Cardiac muscle cell (in vitro differentiated cells and primary cell): ENCODE data around the gene CCDC178. TPM values are rescaled to one million over a fixed set of nuclear protein-coding genes. Genes with fewer than 3 reads are reported as not detected.

ENCODE experiments used
- DNase-seq, 2 donors: peaks; one replicate each; pipeline versions ENCODE4 v3.0.0 to v3.0.0-alpha.2; 2010 to 2017; ENCODE audit warnings: low read depth in 1 of 2, low spot score in 1 of 2
- H3K27ac ChIP-seq: fragments of 200-600 bp; sonication (generic); 2 replicates; pipeline ENCODE4 v1.5.1; 2016
- H3K27me3 ChIP-seq: fragments of 200-600 bp; sonication (generic); 2 replicates; pipeline ENCODE4 v1.6.0; 2016; ENCODE audit warnings: control low read depth
- H3K36me3 ChIP-seq: fragments of 200-600 bp; sonication (generic); 2 replicates; pipeline ENCODE4 v1.5.1; 2016; ENCODE audit warnings: control low read depth
- H3K4me1 ChIP-seq: fragments of 200-600 bp; sonication (generic); 2 replicates; pipeline ENCODE4 v1.8.1; 2017; ENCODE audit warnings: low read depth, mild to moderate bottlenecking, mixed run types
- H3K4me3 ChIP-seq: fragments of 200-600 bp; sonication (generic); 2 replicates; pipeline ENCODE4 v1.5.1; 2016; ENCODE audit warnings: mild to moderate bottlenecking
- H3K9me3 ChIP-seq: fragments of 200-600 bp; sonication (generic); 2 replicates; pipeline ENCODE4 v1.5.1; 2017; ENCODE audit warnings: low read depth, mild to moderate bottlenecking, control low read depth
- polyA plus RNA-seq: library from polyadenylated mRNA; unstranded; fragments of >200 nt; fragmentation: Nextera tagmentation; extraction: Ambion mirVana; gene quantifications from 2 replicates; pipeline ENCODE4 v1.2.1, GENCODE V29; 2016
- total RNA-seq: library from RNA; depleted of rRNA; stranded (reverse); fragments of >200 nt; gene quantifications from 2 replicates; pipeline ENCODE4 v1.2.3, GENCODE V29; 2016
- TF ChIP-seq, protein P1 (sequence below): IDR thresholded peaks from 2 replicates; pipeline ENCODE4 v1.5.1; 2012; ENCODE audit warnings: low read depth, mild to moderate bottlenecking, low read length

CCDC178 gene
- total and polyA plus RNA-seq, 2 experiments from 2014 or later: 0.82 TPM; not detected in 1

DNA sequence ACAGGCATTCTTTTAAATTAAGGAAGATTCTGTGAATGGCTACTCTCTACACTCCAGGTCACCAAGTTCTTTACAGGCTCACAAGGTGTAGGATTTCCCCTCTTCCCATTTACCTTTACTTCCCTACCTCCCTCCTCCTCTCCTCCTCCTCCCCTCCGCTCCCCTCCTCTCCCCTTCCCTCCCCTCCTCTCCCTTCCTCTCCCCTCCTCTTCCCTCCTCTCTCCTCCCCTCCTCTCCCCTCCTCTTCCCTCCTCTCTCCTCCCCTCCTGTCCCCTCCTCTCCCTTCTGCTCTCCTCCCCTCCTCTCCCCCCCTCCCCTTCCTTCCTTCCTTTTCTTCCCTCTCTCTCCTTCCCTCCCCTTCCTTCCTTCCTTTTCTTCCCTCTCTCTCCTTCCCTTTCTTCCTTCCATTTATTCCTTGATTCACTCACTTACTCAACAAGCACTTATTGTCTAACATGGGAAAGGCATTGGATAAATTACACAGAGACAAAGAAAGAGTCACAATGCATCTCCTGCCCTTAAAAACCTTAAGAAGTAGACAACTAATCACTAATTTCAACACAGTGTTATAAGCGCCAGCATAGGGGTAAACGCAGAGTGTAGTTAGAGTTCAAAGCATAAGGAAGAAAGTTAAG lies 152.3 kb downstream of the CCDC178 start:
- no peak for DNase-seq
- TF ChIP-seq, protein P1, sequence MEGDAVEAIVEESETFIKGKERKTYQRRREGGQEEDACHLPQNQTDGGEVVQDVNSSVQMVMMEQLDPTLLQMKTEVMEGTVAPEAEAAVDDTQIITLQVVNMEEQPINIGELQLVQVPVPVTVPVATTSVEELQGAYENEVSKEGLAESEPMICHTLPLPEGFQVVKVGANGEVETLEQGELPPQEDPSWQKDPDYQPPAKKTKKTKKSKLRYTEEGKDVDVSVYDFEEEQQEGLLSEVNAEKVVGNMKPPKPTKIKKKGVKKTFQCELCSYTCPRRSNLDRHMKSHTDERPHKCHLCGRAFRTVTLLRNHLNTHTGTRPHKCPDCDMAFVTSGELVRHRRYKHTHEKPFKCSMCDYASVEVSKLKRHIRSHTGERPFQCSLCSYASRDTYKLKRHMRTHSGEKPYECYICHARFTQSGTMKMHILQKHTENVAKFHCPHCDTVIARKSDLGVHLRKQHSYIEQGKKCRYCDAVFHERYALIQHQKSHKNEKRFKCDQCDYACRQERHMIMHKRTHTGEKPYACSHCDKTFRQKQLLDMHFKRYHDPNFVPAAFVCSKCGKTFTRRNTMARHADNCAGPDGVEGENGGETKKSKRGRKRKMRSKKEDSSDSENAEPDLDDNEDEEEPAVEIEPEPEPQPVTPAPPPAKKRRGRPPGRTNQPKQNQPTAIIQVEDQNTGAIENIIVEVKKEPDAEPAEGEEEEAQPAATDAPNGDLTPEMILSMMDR: no peak
- Histone ChIP-seq H3K27me3 (no peaks in the 10 kb centered on the region), H3K27ac (no peak overlapping the region), H3K4me3 (no peak overlapping the region), H3K4me1 (no peaks in the 10 kb centered on the region), H3K36me3 (no peaks in the 10 kb centered on the region), H3K9me3 (no peaks in the 10 kb centered on the region)

DNA sequence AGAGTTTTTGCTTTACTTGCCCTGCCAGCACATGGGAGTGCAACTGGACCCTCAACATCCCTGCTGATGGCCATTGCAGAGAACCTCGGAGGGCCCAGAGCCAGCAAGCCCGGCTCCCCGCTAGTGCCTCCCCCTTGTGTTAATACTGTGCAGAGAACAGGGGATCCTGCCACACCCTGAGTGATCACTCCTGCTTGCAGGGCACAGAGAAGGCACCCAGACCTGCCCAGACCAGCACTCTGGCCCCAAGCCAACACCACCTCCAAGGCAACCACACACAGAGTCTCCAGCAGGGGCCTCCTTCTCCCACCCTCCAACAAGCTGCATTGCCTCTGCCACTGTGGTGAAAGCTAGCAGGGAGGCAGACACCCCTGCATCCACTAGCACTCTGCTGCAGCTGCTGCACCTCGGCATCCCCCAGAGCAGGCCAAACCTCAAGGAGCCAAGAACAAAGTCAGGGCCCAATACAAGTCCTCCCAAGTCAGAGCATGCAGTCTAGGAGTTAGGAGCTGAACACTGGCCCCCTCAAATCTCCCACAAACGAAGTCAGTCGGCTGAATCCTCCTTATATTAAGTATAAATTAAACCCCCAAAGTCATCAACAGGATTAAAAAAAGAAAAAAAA lies 157.7 kb downstream of the CCDC178 start:
- no peak for DNase-seq

DNA sequence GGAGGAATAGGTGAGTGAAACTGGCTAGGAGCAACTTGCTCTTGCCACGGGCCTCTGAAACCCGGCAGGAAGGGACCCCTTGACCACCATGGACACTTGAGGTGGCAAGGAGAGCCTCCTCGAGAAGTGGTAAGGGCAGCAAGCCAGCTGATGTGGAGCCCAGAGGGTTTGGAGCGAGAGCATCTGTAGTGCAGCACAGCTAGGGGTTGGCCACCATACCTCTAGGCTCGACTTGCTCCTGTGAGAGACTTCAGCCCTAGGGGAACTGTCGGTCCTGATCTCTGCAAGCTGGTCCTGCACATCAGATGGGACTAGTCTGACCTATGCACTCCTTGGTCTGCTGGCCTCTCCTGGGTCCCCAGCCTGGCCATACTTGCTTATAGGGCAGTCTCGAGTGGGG lies 158.4 kb downstream of the CCDC178 start:
- Histone ChIP-seq H3K27ac (no peak overlapping the region), H3K4me1 (no peaks in the 10 kb centered on the region), H3K36me3 (no peaks in the 10 kb centered on the region), H3K27me3 (no peaks in the 10 kb centered on the region), H3K4me3 (no peak overlapping the region), H3K9me3 (no peaks in the 10 kb centered on the region)
- DNase-seq: no peak
- TF ChIP-seq, protein P1: no peak

More for the DNA sequence above, 157.7 kb downstream of the CCDC178 start:
- no peak overlapping the region for H3K27ac ChIP-seq
- H3K36me3 ChIP-seq: no peaks in the 10 kb centered on the region
- H3K9me3 ChIP-seq: no peaks in the 10 kb centered on the region
- H3K4me1 ChIP-seq: no peaks in the 10 kb centered on the region
- H3K27me3 ChIP-seq: no peaks in the 10 kb centered on the region
- H3K4me3 ChIP-seq: no peak overlapping the region
- TF ChIP-seq, protein P1: no peak

DNA sequence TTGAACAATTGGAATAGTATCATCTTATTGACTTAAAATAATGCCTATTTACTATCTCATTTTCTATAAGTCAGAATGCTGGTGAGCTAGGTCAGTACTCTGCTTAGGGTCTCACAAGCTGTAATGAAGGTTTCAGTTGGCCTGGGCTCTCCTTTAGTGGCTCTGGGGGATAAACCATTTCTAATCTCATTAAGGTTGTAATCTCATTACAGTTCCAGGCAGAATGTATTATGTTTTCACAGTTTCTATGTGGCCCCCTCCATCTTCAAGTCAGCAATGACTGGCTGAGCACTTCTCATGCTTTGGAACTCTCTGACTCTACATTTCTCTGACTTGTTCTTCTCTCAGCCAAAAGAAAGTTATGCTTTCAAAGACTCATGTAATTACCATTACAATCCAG lies 163.1 kb downstream of the CCDC178 start:
- Histone ChIP-seq H3K36me3 (no peaks in the 10 kb centered on the region), H3K4me1 (no peaks in the 10 kb centered on the region), H3K27ac (no peak overlapping the region), H3K4me3 (no peak overlapping the region), H3K27me3 (no peaks in the 10 kb centered on the region), H3K9me3 (no peaks in the 10 kb centered on the region)
- DNase-seq: no peak
- TF ChIP-seq, protein P1: no peak

DNA sequence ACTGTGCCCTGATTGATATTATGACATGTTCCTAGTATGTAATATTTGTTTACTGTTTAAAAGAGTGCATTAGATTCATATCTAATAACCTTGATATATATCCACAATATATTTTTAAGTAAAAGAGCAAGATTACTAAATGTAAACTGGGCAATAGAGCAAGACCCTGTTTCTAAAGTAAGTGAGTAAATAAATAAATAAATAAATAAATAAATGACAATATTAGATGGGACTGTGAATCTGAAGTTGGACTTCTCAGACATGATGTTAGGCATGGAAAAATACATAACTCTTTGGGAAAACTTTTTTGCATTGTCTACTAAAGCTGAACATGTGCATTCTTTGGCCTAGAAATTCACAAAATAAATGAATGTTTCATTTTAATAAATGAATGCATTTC lies 164.7 kb downstream of the CCDC178 start:
- Histone ChIP-seq H3K4me3 (no peak overlapping the region), H3K27ac (no peak overlapping the region), H3K4me1 (no peaks in the 10 kb centered on the region), H3K9me3 (no peaks in the 10 kb centered on the region), H3K27me3 (no peaks in the 10 kb centered on the region), H3K36me3 (no peaks in the 10 kb centered on the region)
- TF ChIP-seq, protein P1: no peak
- DNase-seq: no peak
